Activated CD8-positive, alpha-beta memory T cell treated with anti-CD3 and anti-CD28 coated beads, Interleukin-2, amount 50 U/mL, for 24 hours (primary cell): ENCODE measurements around the gene DLGAP4.
"Not testable (repeated sequence)": the region's sequence is repeated elsewhere in the genome, so short reads cannot be mapped to it uniquely, and the experiment has no call there.

ENCODE experiments used
- DNase-seq: peaks from one replicate; pipeline ENCODE4 v3.0.0-alpha.2; 2020; ENCODE audit errors: extremely low read depth

The DLGAP4 gene

GRCh38 chr20:36377348-36378326 lies 71.5 kb downstream of the DLGAP4 start:
- DNase-seq, result no peak

- no peak for DNase-seq
These were observed 72.5 kb downstream of the DLGAP4 start for GRCh38 chr20:36378686-36379085.

- DNase-seq, result not testable (repeated sequence)
These were observed 73.8 kb downstream of the DLGAP4 start for GRCh38 chr20:36379914-36380313.

GRCh38 chr20:36384022-36384619 lies 78.0 kb downstream of the DLGAP4 start:
- DNase-seq, result no peak

GRCh38 chr20:36385503-36385902 lies 79.4 kb downstream of the DLGAP4 start:
- no peak for DNase-seq

- DNase-seq, result no peak
These were observed 80.1 kb downstream of the DLGAP4 start for GRCh38 chr20:36386236-36386635.

- no peak for DNase-seq
These were observed 84.1 kb downstream of the DLGAP4 start for GRCh38 chr20:36390269-36390668.

- no peak for DNase-seq
These were observed 84.7 kb downstream of the DLGAP4 start for GRCh38 chr20:36390719-36391415.

- DNase-seq, result no peak
These were observed 85.3 kb downstream of the DLGAP4 start for GRCh38 chr20:36391456-36391855.

GRCh38 chr20:36391955-36392354 lies 85.8 kb downstream of the DLGAP4 start:
- DNase-seq, result no peak

- DNase-seq, result no peak
These were observed 86.8 kb downstream of the DLGAP4 start for GRCh38 chr20:36392989-36393388.

GRCh38 chr20:36394340-36394965 lies 88.3 kb downstream of the DLGAP4 start:
- no peak for DNase-seq

- no peak for DNase-seq
These were observed 90.2 kb downstream of the DLGAP4 start for GRCh38 chr20:36396340-36396739.

- DNase-seq, result no peak
These were observed 90.9 kb downstream of the DLGAP4 start for GRCh38 chr20:36396847-36397630.

GRCh38 chr20:36398515-36398914 lies 92.4 kb downstream of the DLGAP4 start:
- no peak for DNase-seq

- DNase-seq, result peak; percentile 3
These were observed 93.2 kb downstream of the DLGAP4 start for GRCh38 chr20:36399147-36399968.

GRCh38 chr20:36399969-36400545 lies 93.9 kb downstream of the DLGAP4 start:
- DNase-seq, result no peak

- no peak for DNase-seq
These were observed 95.0 kb downstream of the DLGAP4 start for GRCh38 chr20:36400909-36401735.

- DNase-seq, result no peak
These were observed 96.6 kb downstream of the DLGAP4 start for GRCh38 chr20:36402708-36403107.
